Measurements from ENCODE around the gene HBD. TPM values are rescaled to one million over a fixed set of nuclear protein-coding genes. Genes with fewer than 3 reads are reported as not detected.
"Not testable (repeated sequence)": the region's sequence is repeated elsewhere in the genome, so short reads cannot be mapped to it uniquely, and the experiment has no call there.

The HBD gene
- total and polyA plus RNA-seq, 4 donors: 0.17 to 1.2 TPM; not detected in 2

GRCh38 chr11:5254646-5255413 lies 20.5 kb upstream of the HBD start, which contains the start of gene HBG2:
HBG2 (minus strand) TSS chr11:5254781; CDS start chr11:5254728, 53 bp downstream.
- WGBS (ENCODE audit: insufficient coverage): no CpG with 5 or more reads among the region's 9 CpGs
- not testable (repeated sequence) for DNase-seq (ENCODE audit: low read depth in 4 of 6, low spot score in 6 of 6); H3K4me3 ChIP-seq (ENCODE audit: low read depth, low read length); H3K27me3 ChIP-seq (ENCODE audit: control insufficient read depth, insufficient read depth, low read length); H3K9me3 ChIP-seq (ENCODE audit: control insufficient read depth, insufficient read depth, low read length); H3K36me3 ChIP-seq (ENCODE audit: control insufficient read depth, insufficient read depth, low read length); H3K4me1 ChIP-seq (ENCODE audit: control insufficient read depth, insufficient read depth, low read length); H3K27ac ChIP-seq (ENCODE audit: low read depth, low read length)

DNA sequence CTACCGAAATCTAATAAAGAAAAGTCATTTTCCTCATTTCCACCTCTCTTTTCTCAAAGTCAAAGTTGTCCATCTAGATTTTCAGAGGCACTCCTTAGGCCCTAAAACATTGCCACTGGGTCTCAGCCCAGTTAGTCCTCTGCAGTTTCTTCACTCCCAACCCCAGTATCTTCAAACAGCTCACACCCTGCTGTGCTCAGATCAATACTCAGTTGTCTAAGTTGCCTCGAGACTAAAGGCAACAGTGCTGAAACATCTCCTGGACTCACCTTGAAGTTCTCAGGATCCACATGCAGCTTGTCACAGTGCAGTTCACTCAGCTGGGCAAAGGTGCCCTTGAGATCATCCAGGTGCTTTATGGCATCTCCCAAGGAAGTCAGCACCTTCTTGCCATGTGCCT lies 19.7 kb upstream of the HBD start:
- not testable (repeated sequence) for H3K36me3 ChIP-seq (ENCODE audit: control insufficient read depth, insufficient read depth, low read length); DNase-seq (ENCODE audit: low read depth in 4 of 6, low spot score in 6 of 6); H3K9me3 ChIP-seq (ENCODE audit: control insufficient read depth, insufficient read depth, low read length); H3K27ac ChIP-seq (ENCODE audit: low read depth, low read length); H3K4me1 ChIP-seq (ENCODE audit: control insufficient read depth, insufficient read depth, low read length); H3K4me3 ChIP-seq (ENCODE audit: low read depth, low read length); H3K27me3 ChIP-seq (ENCODE audit: control insufficient read depth, insufficient read depth, low read length)
- 20% methylated on average over 1 of the region's 2 CpGs for WGBS (ENCODE audit: insufficient coverage)

DNA sequence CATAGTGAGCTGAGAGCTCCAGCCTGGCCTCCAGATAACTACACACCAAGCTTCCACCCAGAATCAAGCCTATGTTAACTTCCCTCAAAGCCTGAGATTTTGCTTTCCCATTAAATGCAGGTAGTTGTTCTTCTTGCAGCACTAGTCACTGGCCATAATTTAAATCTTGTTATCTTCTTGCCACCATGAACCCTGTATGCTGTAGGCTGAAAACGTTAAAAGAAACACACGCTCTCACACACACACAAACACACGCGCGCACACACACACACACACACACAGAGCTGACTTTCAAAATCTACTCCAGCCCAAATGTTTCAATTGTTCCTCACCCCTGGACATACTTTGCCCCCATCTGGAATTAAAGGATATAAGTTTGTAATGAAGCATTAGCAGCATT lies 19.2 kb upstream of the HBD start:
- not testable (repeated sequence) for H3K27ac ChIP-seq (ENCODE audit: low read depth, low read length); H3K4me1 ChIP-seq (ENCODE audit: control insufficient read depth, insufficient read depth, low read length); H3K4me3 ChIP-seq (ENCODE audit: low read depth, low read length); H3K36me3 ChIP-seq (ENCODE audit: control insufficient read depth, insufficient read depth, low read length); H3K27me3 ChIP-seq (ENCODE audit: control insufficient read depth, insufficient read depth, low read length); H3K9me3 ChIP-seq (ENCODE audit: control insufficient read depth, insufficient read depth, low read length); DNase-seq (ENCODE audit: low read depth in 4 of 6, low spot score in 6 of 6)
- no CpG with 5 or more reads among the region's 5 CpGs for WGBS (ENCODE audit: insufficient coverage)

GRCh38 chr11:5252919-5253265 lies 18.6 kb upstream of the HBD start:
- H3K27ac ChIP-seq (ENCODE audit: low read depth, low read length): no peak overlapping the region
- no peaks in the 10 kb centered on the region for H3K27me3 ChIP-seq (ENCODE audit: control insufficient read depth, insufficient read depth, low read length)
- no CpG with 5 or more reads among the region's 1 CpG for WGBS (ENCODE audit: insufficient coverage)
- no peaks in the 10 kb centered on the region for H3K36me3 ChIP-seq (ENCODE audit: control insufficient read depth, insufficient read depth, low read length)
- H3K4me3 ChIP-seq (ENCODE audit: low read depth, low read length): no peak overlapping the region
- no peaks in the 10 kb centered on the region for H3K9me3 ChIP-seq (ENCODE audit: control insufficient read depth, insufficient read depth, low read length)
- no peaks in the 10 kb centered on the region for H3K4me1 ChIP-seq (ENCODE audit: control insufficient read depth, insufficient read depth, low read length)
- no peak for DNase-seq (ENCODE audit: low read depth in 4 of 6, low spot score in 6 of 6)

DNA sequence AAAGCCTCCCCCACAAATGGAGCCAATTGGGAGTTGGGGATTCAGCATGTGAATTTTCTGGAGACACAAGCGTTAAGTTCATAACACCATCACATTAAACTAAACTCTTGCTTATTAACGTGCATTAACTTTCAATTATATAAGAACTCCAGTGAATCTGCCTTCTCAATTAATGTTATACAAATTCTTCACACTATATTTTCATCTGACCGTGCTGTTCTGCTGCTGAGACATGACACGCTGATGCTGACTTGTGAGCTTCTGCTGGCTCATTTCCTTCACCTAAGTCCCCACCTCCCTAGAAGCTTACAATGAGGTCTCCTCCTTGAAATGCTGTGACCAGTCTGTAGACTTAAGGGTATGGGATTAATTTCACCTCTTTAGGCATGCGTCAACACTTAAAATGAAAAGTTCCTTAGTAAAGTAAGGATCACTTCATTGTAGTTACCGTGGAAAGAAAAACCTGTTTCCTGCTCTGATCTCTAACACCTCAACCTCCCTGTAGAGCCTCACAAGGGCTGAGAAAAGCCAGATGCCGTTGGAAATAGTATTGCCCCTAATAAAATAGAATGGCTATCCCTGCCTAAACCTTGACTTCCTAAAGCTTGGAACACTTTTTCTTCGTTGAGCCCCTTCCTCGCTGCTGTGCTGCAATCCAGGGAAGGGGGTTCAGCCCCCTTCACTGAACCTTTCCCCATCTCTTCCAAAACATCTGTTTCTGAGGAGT lies 18.1 kb upstream of the HBD start:
- no peaks in the 10 kb centered on the region for H3K27me3 ChIP-seq (ENCODE audit: control insufficient read depth, insufficient read depth, low read length)
- WGBS (ENCODE audit: insufficient coverage): 49% methylated on average over 6 of the region's 9 CpGs

DNA sequence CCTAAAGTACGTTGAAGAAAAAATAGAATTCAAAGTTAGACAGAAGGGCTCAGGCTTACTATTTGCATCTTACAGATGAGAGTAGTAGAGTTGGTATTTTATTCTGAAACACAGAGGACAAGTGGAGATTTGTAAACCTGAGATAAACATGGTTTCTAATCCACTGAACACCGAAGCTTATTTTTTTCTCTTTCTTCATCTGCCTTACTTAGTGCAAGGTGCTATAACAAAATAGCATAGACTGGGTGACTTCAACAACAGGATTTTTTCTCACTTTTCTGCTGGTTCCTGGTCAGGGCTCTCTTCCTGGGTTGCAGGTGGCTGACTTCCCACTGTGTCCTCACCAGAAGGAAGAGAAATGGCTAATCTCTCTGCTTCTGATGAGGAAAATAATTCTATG lies 17.5 kb upstream of the HBD start:
- H3K27ac ChIP-seq (ENCODE audit: low read depth, low read length): no peak overlapping the region
- H3K4me3 ChIP-seq (ENCODE audit: low read depth, low read length): no peak overlapping the region
- no peaks in the 10 kb centered on the region for H3K27me3 ChIP-seq (ENCODE audit: control insufficient read depth, insufficient read depth, low read length)
- no CpG with 5 or more reads among the region's 2 CpGs for WGBS (ENCODE audit: insufficient coverage)
- H3K36me3 ChIP-seq (ENCODE audit: control insufficient read depth, insufficient read depth, low read length): no peaks in the 10 kb centered on the region
- H3K9me3 ChIP-seq (ENCODE audit: control insufficient read depth, insufficient read depth, low read length): no peaks in the 10 kb centered on the region
- H3K4me1 ChIP-seq (ENCODE audit: control insufficient read depth, insufficient read depth, low read length): no peaks in the 10 kb centered on the region
- DNase-seq (ENCODE audit: low read depth in 4 of 6, low spot score in 6 of 6): no peak

More for the DNA sequence above, 18.1 kb upstream of the HBD start:
- Histone ChIP-seq H3K36me3 (ENCODE audit: control insufficient read depth, insufficient read depth, low read length) (no peaks in the 10 kb centered on the region), H3K27ac (ENCODE audit: low read depth, low read length) (no peak overlapping the region), H3K4me1 (ENCODE audit: control insufficient read depth, insufficient read depth, low read length) (no peaks in the 10 kb centered on the region), H3K4me3 (ENCODE audit: low read depth, low read length) (no peak overlapping the region), H3K9me3 (ENCODE audit: control insufficient read depth, insufficient read depth, low read length) (no peaks in the 10 kb centered on the region)
- DNase-seq (ENCODE audit: low read depth in 4 of 6, low spot score in 6 of 6): no peak

- H3K27me3 ChIP-seq (ENCODE audit: control insufficient read depth, insufficient read depth, low read length): no peaks in the 10 kb centered on the region
- H3K4me1 ChIP-seq (ENCODE audit: control insufficient read depth, insufficient read depth, low read length): no peaks in the 10 kb centered on the region
- H3K36me3 ChIP-seq (ENCODE audit: control insufficient read depth, insufficient read depth, low read length): no peaks in the 10 kb centered on the region
- WGBS (ENCODE audit: insufficient coverage): no CpG with 5 or more reads among the region's 4 CpGs
- no peak overlapping the region for H3K27ac ChIP-seq (ENCODE audit: low read depth, low read length)
- H3K9me3 ChIP-seq (ENCODE audit: control insufficient read depth, insufficient read depth, low read length): no peaks in the 10 kb centered on the region
- DNase-seq (ENCODE audit: low read depth in 4 of 6, low spot score in 6 of 6): no peak
- no peak overlapping the region for H3K4me3 ChIP-seq (ENCODE audit: low read depth, low read length)
Measured at GRCh38 chr11:5250543-5251204, 16.4 kb upstream of the HBD start.

- H3K36me3 ChIP-seq (ENCODE audit: control insufficient read depth, insufficient read depth, low read length); H3K27me3 ChIP-seq (ENCODE audit: control insufficient read depth, insufficient read depth, low read length); DNase-seq (ENCODE audit: low read depth in 4 of 6, low spot score in 6 of 6); H3K9me3 ChIP-seq (ENCODE audit: control insufficient read depth, insufficient read depth, low read length); H3K27ac ChIP-seq (ENCODE audit: low read depth, low read length); H3K4me3 ChIP-seq (ENCODE audit: low read depth, low read length); H3K4me1 ChIP-seq (ENCODE audit: control insufficient read depth, insufficient read depth, low read length): not testable (repeated sequence)
- WGBS (ENCODE audit: insufficient coverage): no CpG with 5 or more reads among the region's 9 CpGs
Measured at GRCh38 chr11:5249807-5250396, 15.6 kb upstream of the HBD start, which contains the start of gene HBG1. HBG1 (minus strand) TSS chr11:5249857; CDS start chr11:5249804, 53 bp downstream.

DNA sequence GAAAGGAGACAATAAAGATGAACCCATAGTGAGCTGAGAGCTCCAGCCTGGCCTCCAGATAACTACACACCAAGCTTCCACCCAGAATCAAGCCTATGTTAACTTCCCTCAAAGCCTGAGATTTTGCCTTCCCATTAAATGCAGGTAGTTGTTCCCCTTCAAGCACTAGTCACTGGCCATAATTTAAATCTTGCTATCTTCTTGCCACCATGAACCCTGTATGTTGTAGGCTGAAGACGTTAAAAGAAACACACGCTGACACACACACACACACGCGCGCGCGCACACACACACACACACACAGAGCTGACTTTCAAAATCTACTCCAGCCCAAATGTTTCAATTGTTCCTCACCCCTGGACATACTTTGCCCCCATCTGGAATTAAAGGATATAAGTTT lies 14.2 kb upstream of the HBD start:
- H3K4me1 ChIP-seq (ENCODE audit: control insufficient read depth, insufficient read depth, low read length); H3K27me3 ChIP-seq (ENCODE audit: control insufficient read depth, insufficient read depth, low read length); DNase-seq (ENCODE audit: low read depth in 4 of 6, low spot score in 6 of 6); H3K27ac ChIP-seq (ENCODE audit: low read depth, low read length); H3K9me3 ChIP-seq (ENCODE audit: control insufficient read depth, insufficient read depth, low read length); H3K36me3 ChIP-seq (ENCODE audit: control insufficient read depth, insufficient read depth, low read length); H3K4me3 ChIP-seq (ENCODE audit: low read depth, low read length): not testable (repeated sequence)
- no CpG with 5 or more reads among the region's 7 CpGs for WGBS (ENCODE audit: insufficient coverage)
